ENCODE data around the gene COX6A2.
"Not testable (repeated sequence)": the region's sequence is repeated elsewhere in the genome, so short reads cannot be mapped to it uniquely, and the experiment has no call there.

DNA sequence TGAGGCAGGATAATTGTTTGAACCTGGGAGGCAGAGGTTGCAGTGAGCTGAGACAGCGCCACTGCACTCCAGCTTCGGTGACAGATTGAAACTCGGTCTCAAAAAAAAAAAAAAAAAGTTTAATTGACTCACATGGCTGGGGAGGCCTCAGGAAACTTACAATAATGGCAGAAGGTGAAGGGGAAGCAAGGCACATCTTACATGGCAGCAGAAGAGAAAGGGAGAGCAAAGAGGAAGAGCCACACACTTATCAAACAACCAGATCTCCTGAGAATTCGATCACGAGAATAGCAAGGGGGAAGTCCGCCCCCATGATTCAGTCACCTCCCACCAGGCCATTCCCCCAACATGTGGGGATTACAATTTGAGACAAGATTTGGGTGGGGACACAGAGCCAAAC lies 17.8 kb upstream of the COX6A2 start:
- TF ChIP-seq, protein P1, sequence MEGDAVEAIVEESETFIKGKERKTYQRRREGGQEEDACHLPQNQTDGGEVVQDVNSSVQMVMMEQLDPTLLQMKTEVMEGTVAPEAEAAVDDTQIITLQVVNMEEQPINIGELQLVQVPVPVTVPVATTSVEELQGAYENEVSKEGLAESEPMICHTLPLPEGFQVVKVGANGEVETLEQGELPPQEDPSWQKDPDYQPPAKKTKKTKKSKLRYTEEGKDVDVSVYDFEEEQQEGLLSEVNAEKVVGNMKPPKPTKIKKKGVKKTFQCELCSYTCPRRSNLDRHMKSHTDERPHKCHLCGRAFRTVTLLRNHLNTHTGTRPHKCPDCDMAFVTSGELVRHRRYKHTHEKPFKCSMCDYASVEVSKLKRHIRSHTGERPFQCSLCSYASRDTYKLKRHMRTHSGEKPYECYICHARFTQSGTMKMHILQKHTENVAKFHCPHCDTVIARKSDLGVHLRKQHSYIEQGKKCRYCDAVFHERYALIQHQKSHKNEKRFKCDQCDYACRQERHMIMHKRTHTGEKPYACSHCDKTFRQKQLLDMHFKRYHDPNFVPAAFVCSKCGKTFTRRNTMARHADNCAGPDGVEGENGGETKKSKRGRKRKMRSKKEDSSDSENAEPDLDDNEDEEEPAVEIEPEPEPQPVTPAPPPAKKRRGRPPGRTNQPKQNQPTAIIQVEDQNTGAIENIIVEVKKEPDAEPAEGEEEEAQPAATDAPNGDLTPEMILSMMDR (IDR thresholded peaks at IDR 0.05; ENCODE audit: low read length) = not testable (repeated sequence)
- TF ChIP-seq EZH2 (optimal IDR thresholded peaks at IDR 0.05; ENCODE audit: low read depth, low read length) = not testable (repeated sequence)
